Body of pancreas (tissue), 4 donors: Measurements from ENCODE around the gene TBL1XR1.

Experiments
- CTCF ChIP-seq, 7 experiments: fragments of 450-650 bp in 4 of 7; fragments of 200-600 bp in 3 of 7; sonication (generic) in 3 of 7; IDR thresholded peaks; one replicate each; pipeline ENCODE4 v1.5.1; 2016 to 2019; ENCODE audit warnings: antibody characterized with exemption in 7 of 7
- POLR2A ChIP-seq, 3 donors: fragments of 450-650 bp; IDR thresholded peaks; one replicate each; pipeline ENCODE4 v1.6.1; 2016; ENCODE audit warnings: antibody characterized with exemption in 3 of 3, mild to moderate bottlenecking in 2 of 3

GRCh38 chr3:177149106-177149505 is 48.2 kb downstream of the TBL1XR1 start:
- no peak for TF ChIP-seq CTCF (IDR thresholded peaks at IDR 0.05)
- TF ChIP-seq POLR2A (IDR thresholded peaks at IDR 0.05), result no peak
